SIG-M5 (cell line): ENCODE measurements around the gene SERGEF.

Experiments
- DNase-seq: peaks from one replicate; lab custom pipeline; 2025; lab: John Stamatoyannopoulos, UW

Gene SERGEF

DNA sequence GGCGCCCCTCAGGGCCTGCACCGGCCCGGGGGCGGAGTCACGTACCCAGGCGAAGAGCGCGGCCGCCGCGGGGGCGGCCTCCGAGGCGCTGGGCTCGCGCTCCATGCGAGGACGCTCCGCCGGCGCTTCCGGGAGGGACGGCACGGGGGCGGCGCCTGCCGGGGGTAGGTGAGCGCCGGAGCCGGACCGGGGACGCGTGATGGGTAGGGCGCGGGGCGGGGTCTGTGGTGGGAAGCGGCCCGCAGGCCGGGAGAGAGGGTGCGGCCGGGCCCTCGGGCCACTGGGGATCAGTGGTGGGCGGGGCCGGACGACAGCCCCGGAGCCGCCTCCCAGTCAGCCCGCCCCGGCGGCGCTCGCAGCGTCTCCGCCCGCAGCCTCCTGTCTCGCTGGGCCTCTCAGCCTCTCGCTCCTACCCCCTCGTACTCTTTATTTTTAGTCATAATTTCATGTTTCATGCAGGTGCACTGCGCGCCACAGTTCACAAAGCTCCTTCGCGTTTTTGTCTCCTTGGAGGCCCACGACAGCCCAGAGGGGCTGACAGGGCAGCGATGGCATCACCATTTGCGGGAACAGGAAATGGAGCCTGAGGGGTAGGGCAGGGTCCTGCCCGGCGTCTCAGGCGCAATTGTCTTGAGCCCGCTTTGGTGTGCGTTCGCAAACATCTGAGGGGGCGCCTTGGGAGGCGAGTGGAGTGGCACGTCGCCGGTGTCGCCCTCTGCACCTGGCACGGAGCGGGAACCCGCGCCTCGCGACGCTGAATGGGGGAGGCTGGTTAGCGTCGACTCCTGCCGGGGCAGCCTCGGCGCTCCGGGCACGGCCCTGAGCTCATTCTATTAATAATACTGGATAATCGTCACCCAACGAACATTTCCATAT lies at the start of gene SERGEF:
TSS of gene SERGEF (minus strand) at position 142 of the 876 bp plus-strand sequence. CDS start at position 105, 37 bp downstream.
- peak; percentile 21 for DNase-seq

DNA sequence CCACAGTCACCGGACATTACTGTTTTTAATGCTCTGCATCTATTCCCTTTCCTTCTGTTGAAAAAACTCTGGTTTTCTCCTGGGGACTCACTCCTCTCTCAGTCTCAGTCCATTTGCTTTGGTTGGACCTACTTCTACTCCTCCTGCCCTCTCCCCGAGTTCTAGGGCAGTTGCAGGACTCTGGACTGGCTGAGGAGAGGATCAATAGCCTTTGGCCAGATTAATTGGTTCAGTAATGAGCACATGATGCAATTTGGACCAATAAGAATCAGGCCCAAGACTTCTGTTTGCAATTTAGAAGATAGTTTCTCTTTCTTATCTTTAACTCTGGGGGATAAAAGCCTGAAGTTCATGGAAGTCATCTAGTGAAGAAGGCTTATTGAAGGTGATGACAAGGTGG lies 48.5 kb upstream of the SERGEF start:
- no peak for DNase-seq

DNA sequence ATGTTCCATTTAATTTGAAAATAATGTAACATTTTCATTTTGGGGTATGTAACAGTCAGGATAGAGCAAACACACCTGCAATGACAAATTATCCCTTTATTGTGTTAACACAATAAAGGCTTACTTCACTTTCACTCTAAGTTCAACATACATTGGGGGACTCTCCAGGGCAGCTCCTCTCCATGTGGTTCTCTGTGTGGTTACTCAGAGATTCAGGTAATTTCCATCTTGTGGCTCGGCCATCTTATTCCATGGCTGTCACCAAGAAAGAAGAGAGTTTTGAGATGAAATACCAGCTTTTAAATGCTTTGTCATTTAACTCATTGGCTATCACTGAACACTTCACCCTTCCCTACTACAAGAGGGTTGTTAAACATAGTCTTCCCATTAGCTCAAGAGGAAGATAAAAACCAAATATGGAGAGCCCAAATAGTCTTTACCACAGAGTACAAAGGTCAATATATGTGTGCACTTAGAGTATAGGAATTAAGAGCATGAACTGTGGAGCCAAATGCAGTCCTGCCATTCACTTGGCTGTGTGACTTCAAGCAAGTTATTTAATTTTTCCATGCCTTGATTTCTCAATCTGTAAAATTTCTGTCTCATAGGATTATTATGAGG lies 43.8 kb upstream of the SERGEF start:
- no peak for DNase-seq

DNA sequence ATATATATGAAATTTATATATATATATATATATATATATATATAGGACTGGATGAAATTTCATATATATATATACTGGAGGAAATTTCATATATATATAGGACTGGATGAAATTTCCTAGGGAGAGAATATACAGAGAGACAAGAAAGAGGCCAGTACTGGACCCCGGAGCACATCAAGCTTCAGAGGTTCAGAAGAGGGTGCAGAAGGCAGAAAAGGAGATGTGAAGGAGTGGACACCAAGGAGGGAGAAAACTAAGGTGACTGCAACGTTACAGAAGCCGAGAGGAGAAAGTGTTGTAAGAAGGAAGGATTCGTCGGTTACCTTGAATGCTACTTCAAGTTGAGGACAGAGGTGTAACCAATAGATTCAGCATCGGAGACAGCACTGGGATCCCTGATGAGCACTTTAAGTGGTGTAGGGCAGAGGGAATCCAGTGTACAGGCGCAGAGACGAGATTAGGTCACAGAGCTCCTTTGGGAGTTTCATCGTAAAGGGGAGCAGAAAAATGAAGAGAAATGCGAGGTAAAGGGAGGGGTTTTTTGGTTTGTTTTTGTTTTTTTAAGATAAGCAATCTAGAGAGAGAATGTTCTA lies 41.8 kb upstream of the SERGEF start:
- DNase-seq = no peak

DNA sequence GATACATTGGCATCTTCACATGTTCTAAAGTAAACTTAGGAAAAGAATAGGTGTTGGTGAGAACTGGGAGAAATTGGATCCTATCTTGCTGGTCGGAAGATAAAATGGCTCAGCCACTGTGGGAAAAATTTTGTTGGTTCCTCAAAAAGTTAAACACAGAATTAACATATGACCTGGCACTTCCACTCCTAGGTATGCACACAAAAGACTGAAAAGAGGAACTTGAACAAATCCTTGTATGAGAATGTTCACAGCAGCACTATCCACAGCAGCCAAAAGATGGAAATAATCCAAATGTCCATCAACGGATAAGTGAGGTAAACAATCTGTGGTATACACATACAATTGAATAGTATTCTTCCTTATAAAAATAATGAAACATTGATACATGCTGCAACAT lies 38.0 kb upstream of the SERGEF start:
- no peak for DNase-seq

DNA sequence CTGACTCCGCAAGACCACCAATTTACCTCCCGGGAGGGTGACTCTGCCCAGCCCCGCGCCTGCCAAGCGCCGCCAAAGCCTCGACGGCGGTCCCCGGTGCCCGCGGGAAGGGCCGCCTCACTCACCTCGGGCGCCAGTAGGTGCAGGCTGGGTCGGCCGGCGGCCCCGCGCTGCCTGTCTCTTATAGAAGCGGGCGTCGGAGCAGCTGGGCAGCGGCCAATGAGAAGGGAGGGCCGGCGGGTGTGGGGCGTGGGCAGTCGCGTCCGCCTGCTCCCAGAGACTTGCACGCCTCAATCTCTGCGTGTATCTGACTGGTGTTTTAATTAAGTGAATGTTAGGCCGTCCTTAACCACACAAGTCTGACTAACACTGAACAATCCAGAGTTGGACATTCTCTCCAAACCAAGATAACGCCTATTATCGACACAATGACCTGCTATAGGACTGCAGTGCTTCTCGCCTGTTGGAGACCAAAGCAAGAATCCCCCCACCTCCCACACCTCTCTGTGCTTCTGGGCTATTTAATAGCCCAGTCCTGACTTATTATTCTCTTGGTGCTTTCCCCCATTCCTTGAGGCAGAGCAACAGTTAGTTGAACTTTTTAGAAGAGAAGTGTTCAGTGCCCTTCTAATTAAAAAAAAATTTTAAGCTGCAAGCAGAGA lies 33.4 kb upstream of the SERGEF start, which contains the start of gene TPH1:
TSS of gene TPH1 (minus strand) at position 154 of the 662 bp plus-strand sequence. CDS start 5,507 bp downstream, outside the sequence.
- DNase-seq = no peak

DNA sequence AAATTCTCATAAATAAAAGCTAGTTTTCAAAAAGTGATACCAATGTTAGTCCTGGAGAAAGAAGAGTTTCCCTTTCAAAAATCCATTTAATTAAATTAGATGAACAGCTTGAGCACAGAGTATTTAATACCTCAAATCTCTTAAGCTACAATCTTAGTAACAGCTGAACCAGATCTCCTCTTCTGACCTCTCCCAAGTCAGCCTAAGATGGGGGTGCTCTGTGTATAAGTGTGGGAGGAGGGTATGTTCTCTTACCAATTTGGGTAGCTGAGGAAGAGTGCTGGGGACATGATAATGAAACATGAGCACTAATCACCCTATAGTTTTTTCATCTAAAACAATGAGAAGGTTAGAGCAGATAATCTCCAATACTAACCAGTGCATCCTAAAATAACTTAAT lies 23.6 kb upstream of the SERGEF start:
- DNase-seq = no peak

DNA sequence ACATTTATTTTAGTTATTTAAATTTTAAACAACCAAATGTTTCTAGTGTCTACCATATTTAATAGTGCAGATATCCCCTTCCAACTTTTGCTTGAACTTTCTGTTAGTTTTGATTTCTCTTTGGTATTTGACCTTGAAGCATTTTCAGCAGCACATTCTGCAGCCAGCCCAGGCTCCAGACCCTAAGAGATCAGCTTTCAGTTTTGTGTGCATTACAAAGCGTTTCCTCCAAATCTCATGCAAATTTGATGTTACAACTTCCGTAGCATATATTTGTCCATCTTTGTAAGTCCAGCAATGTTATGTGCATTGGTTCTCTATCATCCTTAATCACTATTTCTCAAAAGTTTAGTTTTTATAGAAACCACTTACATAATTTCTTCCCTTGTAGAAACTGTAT lies 14.6 kb upstream of the SERGEF start:
- no peak for DNase-seq

DNA sequence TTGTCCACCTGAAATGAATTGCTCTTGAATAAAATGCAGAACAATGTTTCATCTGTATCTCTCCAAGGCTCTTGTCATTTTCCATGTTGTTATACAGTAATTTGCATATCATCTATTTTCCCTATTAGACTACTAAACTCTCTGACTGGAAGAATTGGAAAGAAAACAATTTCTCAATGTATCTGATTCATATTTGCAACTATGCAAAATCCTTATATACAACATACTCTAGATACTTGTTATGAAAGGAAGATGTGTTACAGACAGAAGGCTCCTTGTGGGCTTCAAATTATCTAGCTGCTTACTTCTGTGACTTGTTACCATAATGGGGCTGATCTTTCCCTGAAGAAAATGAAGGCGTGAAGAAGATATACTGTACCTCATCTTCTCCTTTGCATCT lies 9.6 kb upstream of the SERGEF start:
- no peak for DNase-seq

DNA sequence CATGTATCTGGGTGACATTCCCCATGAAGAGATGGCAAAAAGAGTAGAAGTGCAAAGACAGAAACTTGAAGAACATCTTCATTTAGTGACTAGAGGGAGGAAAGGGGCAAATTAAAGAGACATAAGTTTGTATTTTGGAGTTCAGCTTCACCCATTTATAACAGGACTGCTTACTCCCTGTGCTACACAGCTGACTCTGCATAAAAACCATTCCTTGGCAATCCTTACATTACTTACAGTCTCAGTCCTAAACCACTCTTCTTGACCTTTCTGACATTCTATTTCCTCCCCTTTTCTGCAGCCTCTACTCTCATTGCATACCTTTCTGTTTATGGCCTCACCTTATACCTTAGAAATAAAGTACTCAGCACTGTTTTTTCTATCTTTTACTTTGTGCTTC lies 6.8 kb upstream of the SERGEF start:
- DNase-seq = no peak

DNA sequence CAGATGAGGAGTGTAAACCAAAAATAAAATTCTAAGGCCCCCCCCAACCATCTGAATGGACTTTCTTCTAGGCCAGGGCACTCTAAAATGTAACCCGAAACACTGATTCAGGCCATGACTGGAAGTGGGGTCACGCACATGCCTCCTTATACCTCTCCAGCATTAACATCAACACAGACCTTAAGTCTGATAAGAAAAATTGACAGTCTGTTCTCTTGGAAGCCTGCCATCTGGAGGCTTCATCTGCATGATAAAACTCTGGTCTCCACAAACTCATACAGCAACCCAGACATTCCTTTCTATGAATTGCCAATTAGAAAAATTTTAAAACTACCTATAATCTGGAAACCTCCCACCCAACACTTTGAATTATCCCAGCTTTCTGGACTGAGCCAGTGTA lies 3.9 kb upstream of the SERGEF start:
- DNase-seq = no peak

DNA sequence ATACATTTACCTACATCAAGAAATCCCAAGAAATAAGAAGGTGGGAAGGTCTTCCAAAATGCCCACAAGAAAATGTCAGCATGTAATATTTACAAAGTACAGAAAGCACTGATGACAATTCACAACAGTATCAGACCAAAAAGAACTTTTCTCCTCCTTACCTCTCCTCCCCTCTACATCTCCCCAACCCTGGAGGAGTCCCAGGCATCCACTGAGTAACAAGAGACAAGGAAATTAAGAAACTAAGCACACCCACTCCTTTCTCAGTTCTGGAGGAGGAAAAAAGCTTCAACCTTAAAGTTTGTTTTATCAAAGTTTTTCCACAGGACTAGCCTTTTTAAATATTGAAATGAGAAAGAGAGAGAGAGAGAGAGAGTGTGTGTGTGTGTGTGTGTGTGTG lies 2.0 kb upstream of the SERGEF start:
- DNase-seq = no peak

DNA sequence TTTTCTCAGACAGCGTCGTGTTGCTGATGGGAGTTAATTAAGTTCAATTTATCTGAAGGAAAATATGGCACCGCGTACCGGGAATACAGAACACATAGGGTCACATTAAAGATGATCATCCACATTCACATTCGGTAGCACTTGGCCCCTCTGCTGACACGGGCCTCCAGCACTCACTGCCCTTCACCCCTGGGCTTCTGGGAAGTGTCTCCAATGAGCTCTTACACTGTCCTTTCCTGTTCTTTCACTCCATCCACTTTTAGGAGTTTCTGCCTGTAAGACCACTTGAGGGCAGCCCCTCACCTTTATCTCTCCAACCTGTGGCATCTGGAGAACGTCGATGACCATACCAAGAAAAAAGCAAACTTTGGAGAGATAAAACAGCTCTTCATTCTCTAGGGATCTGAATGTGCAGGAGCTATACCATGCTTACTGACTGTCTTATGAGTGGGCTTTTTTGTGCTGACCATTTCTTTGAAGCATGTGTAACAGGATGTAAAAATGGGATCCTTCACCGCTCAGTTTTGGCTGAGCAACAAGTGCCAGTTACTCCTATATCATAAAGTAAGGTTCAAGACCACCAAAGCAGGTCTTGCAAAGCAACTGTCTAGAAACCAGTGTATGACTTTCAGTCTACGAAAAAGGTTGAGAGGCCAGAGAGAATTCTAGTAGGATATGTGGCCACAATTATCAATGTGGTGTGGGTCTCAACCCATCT lies 1.1 kb upstream of the SERGEF start:
- DNase-seq = no peak

DNA sequence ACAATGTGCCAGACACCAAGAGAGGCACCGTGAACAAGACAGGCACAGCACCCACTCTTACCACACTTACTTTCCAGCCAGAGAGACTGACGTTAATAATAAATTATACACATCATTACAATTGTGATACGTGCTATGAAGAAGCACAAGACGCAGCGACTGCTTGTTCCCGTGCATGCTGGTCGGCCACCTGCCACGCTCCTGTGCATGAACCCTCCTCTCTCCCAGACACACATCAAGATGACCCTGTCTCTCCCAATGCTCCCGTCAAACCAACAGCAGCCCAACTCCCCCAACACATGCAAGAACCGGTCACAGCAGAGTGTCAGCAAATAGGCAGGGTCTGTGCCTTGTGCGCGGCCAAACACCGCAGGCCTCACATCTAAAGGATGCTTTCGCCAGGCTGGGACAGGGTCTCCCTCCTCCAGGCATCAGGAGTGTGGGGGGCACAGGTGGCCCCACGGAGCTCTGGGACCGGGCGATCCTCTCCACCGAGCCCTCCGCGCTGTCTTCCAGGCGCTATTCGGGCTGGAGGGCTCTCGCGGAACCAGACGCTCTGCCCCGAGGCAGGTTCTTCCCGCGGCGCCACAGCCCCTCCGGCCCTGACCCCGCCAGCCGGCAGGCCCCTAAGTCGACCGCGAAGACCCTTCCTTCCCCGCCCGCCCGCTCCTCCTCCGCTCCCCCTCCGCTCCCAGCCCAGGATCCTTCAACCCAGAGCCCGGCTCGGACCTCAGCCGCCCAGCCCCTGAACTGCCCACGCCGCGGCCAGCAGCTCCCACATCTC lies 533 bp downstream of the SERGEF start:
- DNase-seq = no peak

DNA sequence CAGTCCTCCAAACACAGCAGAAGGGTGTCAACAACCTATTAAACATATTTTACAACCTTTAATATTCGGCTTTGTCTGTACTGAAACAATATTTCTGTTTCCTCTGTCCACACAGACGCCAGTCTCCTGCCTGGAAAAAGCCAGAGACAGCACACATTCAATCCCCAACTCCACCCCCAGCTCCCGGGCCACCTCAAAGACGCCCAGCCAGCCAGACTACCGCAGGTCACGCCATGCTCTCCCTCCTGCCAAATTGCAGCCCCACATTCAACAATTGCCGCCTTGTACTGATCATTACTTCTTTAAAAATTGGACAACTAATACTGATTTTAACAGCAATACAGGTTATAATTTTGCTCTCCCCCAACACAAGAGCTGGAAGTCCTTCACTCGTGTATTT lies 1.2 kb downstream of the SERGEF start:
- no peak for DNase-seq

DNA sequence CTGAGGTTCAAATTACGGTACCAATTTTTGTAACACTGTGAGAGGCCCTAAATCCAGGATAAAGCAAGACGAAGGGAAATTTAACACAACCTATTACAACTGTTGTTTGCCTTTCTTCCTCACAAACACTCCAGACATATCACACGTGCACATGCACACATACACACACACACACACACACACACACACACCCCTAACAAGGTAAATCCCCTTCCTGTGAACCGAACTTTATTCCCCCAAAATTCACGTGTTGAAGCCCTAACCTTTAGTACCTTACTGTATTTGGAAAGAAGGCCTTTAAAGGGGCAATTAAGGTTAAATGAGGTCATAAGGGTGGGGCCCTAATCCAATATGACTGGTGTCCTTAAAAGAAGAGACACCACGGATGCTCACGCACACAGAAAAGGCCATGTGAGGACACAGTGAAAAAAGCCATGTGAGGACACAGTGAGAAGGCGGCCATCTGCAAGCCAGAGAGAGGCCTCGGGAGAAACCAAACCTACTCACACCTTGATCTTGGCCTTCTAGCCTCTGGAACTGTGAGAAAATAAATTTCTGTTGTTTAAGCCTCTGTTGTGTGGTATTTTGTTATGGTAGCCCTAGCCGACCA lies 1.8 kb downstream of the SERGEF start:
- DNase-seq = no peak

DNA sequence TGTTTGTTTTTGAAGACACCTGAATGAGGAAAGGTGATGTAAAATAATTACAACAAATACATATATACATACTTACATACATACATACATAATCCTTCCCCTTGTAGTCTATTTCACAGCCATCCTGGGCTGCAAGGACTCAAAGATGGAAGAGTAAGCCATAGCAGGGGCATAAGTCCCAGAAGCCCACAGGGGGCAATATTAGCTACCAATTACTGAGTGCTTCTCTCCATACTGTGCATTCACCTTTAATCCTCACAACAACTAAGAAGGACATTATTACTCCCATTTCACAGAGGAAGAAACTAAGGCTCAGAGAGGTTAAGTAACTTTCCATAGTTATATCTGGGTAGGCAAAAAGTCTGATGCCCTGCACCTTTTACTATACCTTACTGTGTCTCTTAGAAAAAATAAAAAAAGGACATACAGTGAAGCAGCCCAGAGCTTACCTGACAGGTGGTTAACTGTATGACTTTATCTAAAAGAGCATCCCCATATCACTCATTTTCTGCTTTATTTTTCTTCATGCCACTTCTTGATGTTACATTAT lies 2.7 kb downstream of the SERGEF start:
- DNase-seq = no peak

DNA sequence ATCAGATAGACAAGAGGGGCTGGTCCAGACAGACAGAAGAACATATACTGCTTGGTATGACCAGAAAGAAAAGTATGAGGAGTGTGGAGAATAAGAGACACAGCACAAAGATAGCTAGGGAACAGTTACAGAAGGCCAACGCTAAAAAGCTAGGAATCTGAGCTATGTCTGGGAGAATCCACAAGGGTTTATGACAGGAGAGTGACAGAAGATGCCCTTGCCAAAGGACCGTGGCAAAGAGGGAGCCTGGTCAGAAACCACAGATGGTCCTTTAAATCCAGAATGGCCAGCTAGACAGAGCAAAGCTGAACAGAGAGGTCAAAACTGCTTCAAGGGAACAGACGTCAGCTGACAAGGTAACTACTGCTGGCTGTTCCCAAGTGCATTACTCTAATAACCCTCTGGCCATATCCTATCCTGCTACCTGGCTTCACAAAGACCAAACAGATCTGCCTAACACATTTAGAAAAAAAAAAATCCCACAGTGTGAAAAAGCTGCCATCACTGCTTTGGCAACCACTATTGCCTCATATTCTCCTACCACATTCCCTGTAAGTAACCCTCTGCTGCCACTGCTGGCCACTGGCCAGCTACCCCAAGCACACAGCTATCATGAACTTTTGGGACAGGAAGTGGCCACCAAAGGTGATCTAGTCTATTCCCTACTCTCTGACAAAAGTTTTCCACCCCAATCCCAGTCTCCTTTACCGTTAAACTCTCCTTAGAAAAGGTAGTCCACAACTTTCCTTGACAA lies 7.3 kb downstream of the SERGEF start:
- no peak for DNase-seq

DNA sequence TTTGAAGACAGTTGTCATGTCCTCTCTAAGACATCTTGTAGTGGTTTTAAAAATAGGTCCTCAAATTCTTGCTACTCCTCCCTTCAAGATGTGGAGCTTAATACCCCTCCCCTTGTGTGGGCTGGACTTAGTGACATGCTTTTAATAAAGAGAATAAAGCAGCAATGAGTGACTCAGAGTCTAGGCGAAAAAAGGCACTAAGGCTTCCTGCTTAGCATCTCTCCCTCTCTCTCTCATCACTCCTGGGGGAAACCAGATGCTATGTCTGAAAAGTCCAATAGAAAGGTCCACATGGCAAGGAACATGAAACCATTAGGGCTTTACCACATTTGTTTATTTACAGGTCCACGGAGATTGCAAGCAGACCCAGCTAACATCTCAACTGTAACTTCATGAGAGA lies 11.7 kb downstream of the SERGEF start:
- no peak for DNase-seq

DNA sequence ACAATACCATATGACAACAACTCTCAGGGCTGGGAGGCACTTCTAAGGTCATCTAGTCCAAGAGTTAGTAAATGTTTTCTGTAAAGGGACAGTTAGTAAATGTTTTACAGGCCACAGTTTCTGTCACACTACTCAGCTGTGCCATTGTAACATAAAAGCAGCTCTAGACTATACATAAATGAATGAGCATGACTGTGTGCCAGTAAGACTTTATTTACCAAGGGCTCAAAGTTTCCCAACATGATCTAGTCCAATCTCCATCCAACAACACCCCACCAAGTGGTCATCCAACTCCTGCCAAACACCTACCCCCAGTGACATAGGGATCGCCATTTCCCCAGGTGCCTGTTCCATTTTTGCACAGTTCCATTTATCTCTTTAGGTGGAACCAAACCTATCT lies 12.1 kb downstream of the SERGEF start:
- no peak for DNase-seq
